K562 (cell line): Measurements from ENCODE around the gene SPX. TPM values are rescaled to one million over a fixed set of nuclear protein-coding genes. Genes with fewer than 3 reads are reported as not detected.

Experiments used
- ATAC-seq: fragments of 200-7000 bp; cut with Tn5 transposase; 3 replicates; pipeline ENCODE4 v1.9.1; 2020; ENCODE audit warnings: moderate library complexity
- BruUV-seq: library from RNA; stranded (reverse); fragments of 400-500 nt; replicated peaks from 2 replicates; lab custom pipeline; 2021; lab: Mats Ljungman, UMichigan
- CTCF ChIA-PET: fragments of 300-600 bp; formaldehyde crosslinking; extraction: SDS; loops from one replicate; lab custom pipeline; 2021; ENCODE audit warnings: low intra/inter-chr PET ratio; lab: Yijun Ruan, JAX
- POLR2A ChIA-PET: fragments of 300-600, 350-650 bp; sonication (Branson Sonifier 250); formaldehyde crosslinking; extraction: SDS; loops from one replicate; lab custom pipeline; 2021; ENCODE audit warnings: antibody characterized with exemption, inconsistent platforms; lab: Yijun Ruan, JAX
- DNase-seq, 4 experiments: peaks; one replicate each; pipeline versions ENCODE4 v3.0.0 to v3.0.0-alpha.2; 2011 to 2018; ENCODE audit warnings: low spot score in 3 of 4, mixed read lengths in 3 of 4; ENCODE audit errors: extremely low read depth in 1 of 4
- FAIRE-seq: peaks from 2 replicates; lab custom pipeline; 2011; peaks lifted over from hg19 to GRCh38; lab: Jason Lieb, UNC
- H2AFZ ChIP-seq: 2 replicates; pipeline ENCODE4 v1.6.0; 2011; ENCODE audit warnings: low read depth, low read length, control low read depth, inconsistent platforms
- H3K27ac ChIP-seq: fragments of 200-600 bp; 3 replicates; pipeline ENCODE4 v1.8.0; 2011; ENCODE audit warnings: low read depth, mild to moderate bottlenecking, control low read depth, inconsistent platforms, low read length, moderate library complexity, mixed read lengths; ENCODE audit errors: extremely low read depth
- H3K27me3 ChIP-seq, 2 experiments: fragments of 300-600 bp in 1 of 2; 2 replicates in 1 of 2; 3 replicates in 1 of 2; pipeline versions ENCODE4 v1.6.0 to v1.8.0; 2011; ENCODE audit warnings: inconsistent platforms in 2 of 2, low read length in 2 of 2, mild to moderate bottlenecking in 1 of 2, mixed read lengths in 1 of 2, moderate library complexity in 1 of 2; ENCODE audit not compliant: control insufficient read depth in 2 of 2, insufficient read depth in 2 of 2
- H3K36me3 ChIP-seq: fragments of 300-600 bp; 3 replicates; pipeline ENCODE4 v1.8.0; 2011; ENCODE audit warnings: mild to moderate bottlenecking, low read length, inconsistent platforms; ENCODE audit not compliant: control insufficient read depth, insufficient read depth
- H3K4me1 ChIP-seq, 2 experiments: fragments of 200-600 bp in 1 of 2; replicated peaks in 1 of 2; 2 replicates in 1 of 2; 3 replicates in 1 of 2; pipeline versions ENCODE4 v1.5.1 to v1.8.0; 2011; ENCODE audit warnings: inconsistent platforms in 2 of 2, low read length in 2 of 2, mild to moderate bottlenecking in 1 of 2, mixed read lengths in 1 of 2, moderate library complexity in 1 of 2; ENCODE audit not compliant: control insufficient read depth in 2 of 2, insufficient read depth in 2 of 2
- H3K4me2 ChIP-seq: 2 replicates; pipeline ENCODE4 v1.6.1; 2011; ENCODE audit warnings: low read length, control low read depth, inconsistent platforms, mixed read lengths; ENCODE audit not compliant: insufficient read depth
- H3K4me3 ChIP-seq: fragments of 200-600 bp; sonication (generic), shearing (Covaris generic); 2 replicates; pipeline ENCODE4 v1.5.1; 2016; ENCODE audit warnings: control low read depth, inconsistent platforms
- H3K79me2 ChIP-seq: fragments of 200-600 bp; 3 replicates; pipeline ENCODE4 v1.8.0; 2011; ENCODE audit warnings: low read length, inconsistent platforms; ENCODE audit not compliant: control insufficient read depth, insufficient read depth
- H3K9ac ChIP-seq, 2 experiments: 2 replicates each; pipeline versions ENCODE4 v1.6.0 to v1.6.1; 2011; ENCODE audit warnings: low read depth in 2 of 2, low read length in 2 of 2, control low read depth in 1 of 2, inconsistent platforms in 1 of 2, mild to moderate bottlenecking in 1 of 2, mixed read lengths in 1 of 2; ENCODE audit not compliant: insufficient read depth in 1 of 2
- H3K9me1 ChIP-seq: one replicate; pipeline ENCODE4 v1.6.0; 2011; ENCODE audit warnings: inconsistent platforms, mild to moderate bottlenecking, low read length, moderate library complexity; ENCODE audit not compliant: control insufficient read depth, insufficient read depth
- H3K9me3 ChIP-seq: replicated peaks from 2 replicates; pipeline ENCODE4 v1.5.1; 2011; ENCODE audit warnings: low read depth, low read length, inconsistent platforms; ENCODE audit not compliant: control insufficient read depth, insufficient read depth
- H4K20me1 ChIP-seq: replicated peaks from 2 replicates; pipeline ENCODE4 v1.6.1; 2011; ENCODE audit warnings: low read length, inconsistent platforms, mixed read lengths; ENCODE audit not compliant: control insufficient read depth, insufficient read depth
- DACH1 ChIP-seq: fragments of 450-650 bp; IDR thresholded peaks from 2 replicates; pipeline ENCODE4 v1.6.1; 2018; ENCODE audit not compliant: partially characterized antibody
- HDAC2 ChIP-seq: fragments of 450-650 bp; IDR thresholded peaks from 2 replicates; pipeline ENCODE4 v1.6.1; 2016; ENCODE audit warnings: mild to moderate bottlenecking
- HDAC6 ChIP-seq: IDR thresholded peaks from 2 replicates; pipeline ENCODE4 v1.6.1; 2012; ENCODE audit warnings: low read depth, mild to moderate bottlenecking, control low read depth, inconsistent platforms, low read length, moderate library complexity
- IRF2 ChIP-seq: sonication (generic); formaldehyde crosslinking; IDR thresholded peaks from 2 replicates; pipeline ENCODE4 v1.8.1; 2022; ENCODE audit warnings: mild to moderate bottlenecking, missing genetic modification reagents
- MEF2D ChIP-seq: conservative IDR thresholded peaks from 2 replicates; pipeline ENCODE4 v1.6.1; 2016; ENCODE audit warnings: low read depth, missing genetic modification characterization, missing compliant biosample characterization
- NFATC3 ChIP-seq: fragments of 450-650 bp; IDR thresholded peaks from 2 replicates; pipeline ENCODE4 v1.6.1; 2017; ENCODE audit warnings: mild to moderate bottlenecking
- PHF8 ChIP-seq: fragments of 200-600 bp; sonication (generic); IDR thresholded peaks from 2 replicates; pipeline ENCODE4 v1.6.1; 2012; ENCODE audit warnings: mixed run types, mild to moderate bottlenecking, inconsistent platforms, low read length, moderate library complexity, borderline replicate concordance
- PHTF2 ChIP-seq: fragments of 250-450 bp; sonication (Bioruptor Pico); IDR thresholded peaks from 2 replicates; pipeline ENCODE4 v1.5.0; 2021; ENCODE audit warnings: mild to moderate bottlenecking
- RNF2 ChIP-seq: sonication (generic); IDR thresholded peaks from 2 replicates; pipeline ENCODE4 v1.6.1; 2016
- RUNX1 ChIP-seq: sonication (generic); IDR thresholded peaks from 2 replicates; pipeline ENCODE4 v1.6.1; 2016; ENCODE audit warnings: antibody characterized with exemption, low read depth
- SP1 ChIP-seq: sonication (generic); formaldehyde crosslinking; IDR thresholded peaks from 2 replicates; pipeline ENCODE4 v1.8.1; 2022; ENCODE audit warnings: mild to moderate bottlenecking, missing genetic modification reagents
- WHSC1 ChIP-seq: IDR thresholded peaks from one replicate; pipeline ENCODE4 v1.6.1; 2012; ENCODE audit warnings: low read length, control low read depth, inconsistent platforms
- ZBTB34 ChIP-seq: fragments of 250-450 bp; sonication (Bioruptor Pico); IDR thresholded peaks from 2 replicates; pipeline ENCODE4 v1.8.0; 2021; ENCODE audit warnings: mild to moderate bottlenecking, moderate library complexity
- ZNF311 ChIP-seq: fragments of 250-450 bp; sonication (Bioruptor Pico); IDR thresholded peaks from 2 replicates; pipeline ENCODE4 v1.4.0; 2020; ENCODE audit warnings: mild to moderate bottlenecking, moderate library complexity
- ZNF740 ChIP-seq, 3 experiments: fragments of 200-800 bp in 1 of 3; sonication (Bioruptor generic) in 1 of 3; sonication (generic) in 1 of 3; formaldehyde crosslinking in 1 of 3; IDR thresholded peaks; 2 replicates each; pipeline versions ENCODE4 v1.6.1 to v1.8.0; 2016 to 2022; ENCODE audit warnings: mild to moderate bottlenecking in 2 of 3, missing compliant biosample characterization in 2 of 3, missing genetic modification characterization in 2 of 3, missing genetic modification reagents in 1 of 3
- WGBS: fragments of 100-300 bp; shearing (Covaris generic); methylation state at CpG from one replicate; pipeline ENCODE4 v1.1.6; 2016; ENCODE audit warnings: low coverage, mixed read lengths; ENCODE audit not compliant: insufficient coverage; ENCODE audit errors: missing lambda C conversion rate; 5-methylcytosine and 5-hydroxymethylcytosine counted together
- in situ Hi-C: fragments of 300-500 bp; cut with MboI; formaldehyde crosslinking; loops from 4 replicates; pipeline ENCODE4 v1.15.0; 2018; ENCODE audit warnings: inconsistent platforms, mixed read lengths
- intact Hi-C: fragments of 100-400 bp; cut with micrococcal nuclease; formaldehyde crosslinking; loops from 2 replicates; pipeline ENCODE4 v1.14.2; 2022
- polyA plus RNA-seq, 8 experiments: library from polyadenylated mRNA; depleted of rRNA in 4 of 8; stranded (reverse) in 5 of 8; unstranded in 3 of 8; fragments of >200 nt; fragmentation: Nextera tagmentation in 2 of 8; fragmentation: Illumina TruSeq in 1 of 8; extraction: Ambion mirVana in 2 of 8; extraction: Trizol in 1 of 8; gene quantifications; 2 replicates each; pipeline versions ENCODE4 v1.2.1 to v1.2.3, GENCODE V29; 2011 to 2014; ENCODE audit warnings: inconsistent platforms in 1 of 8, missing spikeins in 1 of 8
- total RNA-seq, 7 experiments: library from RNA; depleted of rRNA in 6 of 7; stranded (reverse); fragments of >200 nt in 6 of 7; fragmentation: Illumina TruSeq in 2 of 7; extraction: Trizol in 2 of 7; gene quantifications; 2 replicates each; pipeline versions ENCODE4 v1.2.1 to v1.2.3, GENCODE V29; 2011 to 2021; ENCODE audit warnings: low replicate concordance in 1 of 7

SPX gene
- total and polyA plus RNA-seq, 9 of the 15 experiments (the other 6 are each of a cell fraction or from before 2014, with no cell fraction given) = 0.06 to 0.40 (median 0.14) TPM

- Histone ChIP-seq H3K79me2 (no peaks in the 10 kb centered on the region), H4K20me1 (no peaks in the 10 kb centered on the region), H3K27ac (no peak overlapping the region), H3K27me3 (no peaks in the 10 kb centered on the region), H3K9me3 (no peaks in the 10 kb centered on the region), H3K4me2 (no peak overlapping the region), H3K4me1 (no peaks in the 10 kb centered on the region), H3K4me3 (no peak overlapping the region), H2AFZ (no peak overlapping the region), H3K9ac (no peak overlapping the region), H3K36me3 (no peaks in the 10 kb centered on the region), H3K9me1 (no peaks in the 10 kb centered on the region)
- TF ChIP-seq IRF2 (CRISPR knock-in tag) (no peak), NFATC3 (no peak), ZNF311 (CRISPR knock-in tag) (no peak), HDAC6 (no peak), ZNF740 (CRISPR knock-in tag; IDR thresholded peaks at IDR 0.05) (no peak), ZNF740 (tag; IDR thresholded peaks at IDR 0.05) (no peak), DACH1 (no peak), MEF2D (no peak), SP1 (CRISPR knock-in tag) (no peak), ZBTB34 (CRISPR knock-in tag) (no peak), HDAC2 (no peak), RUNX1 (no peak), PHTF2 (CRISPR knock-in tag) (no peak), PHF8 (no peak), WHSC1 (no peak), RNF2 (no peak)
- intact Hi-C loops (no loop called here), in situ Hi-C loops (no loop called here)
- ATAC-seq (no peak), DNase-seq (no peak), FAIRE-seq (no peak)
- BruUV-seq = no TSS peak
- POLR2A ChIA-PET = no interaction called here
- CTCF ChIA-PET = no interaction called here
- WGBS = 9% methylated on average over 6 of the region's 6 CpGs
Measured at GRCh38 chr12:21552635-21553328, 26.7 kb downstream of the SPX start.
